HG02763 (cell line): Measurements from ENCODE around the gene RAD18.

Experiments
- ATAC-seq: cut with Tn5 transposase; IDR thresholded peaks from one replicate; pipeline ENCODE4 v1.9.1; 2021; ENCODE audit warnings: mild to moderate bottlenecking, moderate library complexity; ENCODE audit not compliant: unreplicated experiment

Gene RAD18, protein sequence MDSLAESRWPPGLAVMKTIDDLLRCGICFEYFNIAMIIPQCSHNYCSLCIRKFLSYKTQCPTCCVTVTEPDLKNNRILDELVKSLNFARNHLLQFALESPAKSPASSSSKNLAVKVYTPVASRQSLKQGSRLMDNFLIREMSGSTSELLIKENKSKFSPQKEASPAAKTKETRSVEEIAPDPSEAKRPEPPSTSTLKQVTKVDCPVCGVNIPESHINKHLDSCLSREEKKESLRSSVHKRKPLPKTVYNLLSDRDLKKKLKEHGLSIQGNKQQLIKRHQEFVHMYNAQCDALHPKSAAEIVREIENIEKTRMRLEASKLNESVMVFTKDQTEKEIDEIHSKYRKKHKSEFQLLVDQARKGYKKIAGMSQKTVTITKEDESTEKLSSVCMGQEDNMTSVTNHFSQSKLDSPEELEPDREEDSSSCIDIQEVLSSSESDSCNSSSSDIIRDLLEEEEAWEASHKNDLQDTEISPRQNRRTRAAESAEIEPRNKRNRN

DNA sequence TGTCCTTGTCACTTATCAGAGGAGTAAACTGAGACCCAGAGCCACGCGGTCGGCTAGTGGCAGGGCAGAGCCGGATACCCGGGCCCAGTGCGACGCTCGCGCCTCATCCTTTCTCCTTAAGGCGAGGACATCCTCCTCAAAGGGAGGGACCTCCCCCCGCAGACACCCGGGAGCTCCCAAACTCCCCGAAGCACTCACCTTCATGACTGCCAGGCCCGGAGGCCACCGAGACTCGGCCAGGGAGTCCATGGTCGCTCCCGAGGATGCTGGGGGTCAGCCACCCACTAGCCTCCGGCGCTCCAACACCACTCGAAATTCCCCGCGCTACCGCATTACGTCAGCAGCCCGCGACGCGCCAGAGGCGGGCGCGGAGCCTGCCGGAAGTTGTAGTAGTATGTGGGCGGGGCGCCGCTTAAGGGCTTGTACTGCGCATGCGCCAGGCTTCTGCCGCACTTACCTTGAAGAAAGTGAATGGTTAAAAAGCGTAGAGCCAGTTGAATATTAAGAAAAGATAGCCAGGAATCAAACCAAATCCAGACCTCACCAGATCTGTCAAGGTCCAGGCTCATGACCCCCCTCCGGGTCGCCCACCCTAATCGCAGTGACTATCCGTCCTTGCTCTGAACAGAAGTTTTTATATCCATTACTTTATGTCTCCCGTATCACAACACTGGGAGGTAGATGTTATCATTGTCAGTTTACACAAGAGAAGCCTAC is at the start of gene RAD18:
Gene RAD18 (minus strand): TSS at position 336 of the 717 bp plus-strand sequence. CDS start 87 bp downstream, at position 249.
- peak; percentile 94 for ATAC-seq

GRCh38 chr3:9012521-9012920 is 49.2 kb upstream of the RAD18 start:
- no peak for ATAC-seq

DNA sequence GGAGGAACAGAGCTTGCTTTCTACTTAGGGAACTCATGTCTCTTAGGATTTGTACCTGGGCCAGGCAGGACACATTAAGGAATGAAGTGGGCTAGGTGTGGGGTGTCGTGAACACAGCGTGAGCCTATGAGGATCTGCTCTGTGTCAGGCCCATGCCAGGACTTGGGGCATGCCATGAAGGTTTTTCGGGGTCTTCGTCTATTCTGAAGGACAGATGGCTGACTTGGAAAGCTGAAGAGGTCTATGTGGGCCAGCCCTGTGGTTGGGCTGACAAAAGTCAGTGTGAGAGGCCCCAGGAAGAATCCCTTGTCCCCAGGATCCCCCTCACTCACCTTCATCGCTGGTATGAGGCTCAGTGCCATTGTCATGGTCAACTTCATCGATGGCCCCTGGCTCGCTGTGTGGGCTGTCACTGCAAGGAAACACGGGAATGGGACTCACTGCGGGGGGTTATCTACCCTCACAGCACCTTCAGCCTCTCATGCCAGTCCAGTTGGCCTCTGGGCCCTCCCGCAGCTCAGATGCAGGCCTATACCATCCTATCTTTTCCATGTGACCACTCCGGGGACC is 46.8 kb upstream of the RAD18 start:
- ATAC-seq, result no peak

- no peak for ATAC-seq
Observed at GRCh38 chr3:9008550-9009255, 45.4 kb upstream of the RAD18 start.

DNA sequence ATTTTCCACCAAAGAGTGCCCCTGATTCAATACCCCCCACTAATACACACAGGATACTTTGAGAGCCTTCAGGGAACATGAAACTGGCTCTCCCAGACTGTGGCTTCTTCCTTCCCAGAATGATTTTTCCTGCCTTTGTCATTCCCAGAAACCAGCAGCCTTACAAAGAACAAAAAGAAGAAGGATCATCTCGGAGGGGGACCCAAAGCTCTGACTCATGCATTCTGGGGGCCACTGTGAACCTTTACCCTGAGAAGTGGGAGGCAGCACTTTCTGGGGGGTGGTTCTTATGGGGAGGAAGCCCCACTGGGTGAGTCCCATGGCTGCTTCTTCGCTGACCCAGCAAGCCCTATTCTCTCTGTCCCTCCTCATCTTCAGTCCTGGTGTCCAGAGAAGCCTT is 44.7 kb upstream of the RAD18 start:
- no peak for ATAC-seq

DNA sequence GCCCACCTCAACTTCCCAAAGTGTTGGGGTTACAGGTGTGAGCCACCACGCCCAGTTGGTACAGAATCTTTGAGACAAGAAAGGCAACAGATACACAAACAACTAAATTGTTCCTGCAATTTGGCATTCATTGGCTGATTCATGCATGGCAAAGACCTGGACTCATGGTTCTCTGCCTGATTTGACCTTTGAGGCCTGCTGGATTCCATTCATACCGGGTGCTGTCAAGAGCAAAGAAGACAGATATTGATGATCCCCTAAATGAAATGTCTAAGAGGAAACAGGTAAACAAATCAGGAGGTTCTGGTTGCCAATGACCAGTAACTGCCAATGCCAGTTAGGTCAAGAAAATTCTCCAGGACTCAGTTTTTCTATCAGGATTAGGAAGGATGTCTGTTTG is 43.9 kb upstream of the RAD18 start:
- no peak for ATAC-seq

DNA sequence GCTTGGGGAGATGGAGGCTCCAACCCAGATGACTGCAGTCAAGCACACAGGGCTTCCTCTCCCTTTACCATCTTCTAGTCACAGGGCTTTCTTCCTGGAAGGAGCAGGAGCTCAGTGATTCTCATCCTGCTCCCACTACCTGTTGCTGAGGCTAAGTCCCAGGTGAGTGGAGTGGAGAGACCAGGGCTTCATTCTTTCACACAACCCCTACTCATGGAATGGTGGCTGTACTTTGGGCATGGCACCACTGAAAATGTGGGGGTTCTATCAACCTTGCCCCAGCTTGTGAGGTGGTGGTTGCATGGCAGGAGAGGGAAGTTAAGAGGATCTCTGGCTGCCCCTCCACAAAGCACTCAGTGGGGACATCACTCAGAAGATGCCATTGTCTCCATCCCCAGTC is 36.8 kb upstream of the RAD18 start:
- no peak for ATAC-seq

GRCh38 chr3:8997151-8997550 is 33.9 kb upstream of the RAD18 start:
- ATAC-seq, result no peak

DNA sequence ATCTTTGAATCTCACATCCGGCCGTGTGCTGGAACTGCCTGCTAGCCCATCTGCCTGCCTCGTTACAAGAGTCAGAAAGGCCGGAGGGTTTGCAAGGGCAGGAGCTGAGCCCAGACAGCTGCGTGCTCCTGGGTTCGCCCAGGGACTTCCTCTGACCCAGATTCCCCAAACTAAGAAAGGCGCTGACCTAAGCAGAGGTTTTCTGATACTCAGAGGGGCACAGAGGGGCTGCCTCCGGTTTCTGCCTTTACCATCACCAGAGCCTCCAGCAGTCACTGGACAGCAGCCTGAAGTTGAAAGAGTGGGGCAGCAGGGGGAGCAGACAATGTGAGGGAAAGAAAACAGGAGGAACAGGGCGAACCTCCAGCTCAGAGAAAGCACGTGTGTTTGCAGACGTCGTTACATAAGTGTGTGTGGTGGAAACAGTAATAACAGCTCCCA is 33.4 kb upstream of the RAD18 start:
- ATAC-seq, result no peak

DNA sequence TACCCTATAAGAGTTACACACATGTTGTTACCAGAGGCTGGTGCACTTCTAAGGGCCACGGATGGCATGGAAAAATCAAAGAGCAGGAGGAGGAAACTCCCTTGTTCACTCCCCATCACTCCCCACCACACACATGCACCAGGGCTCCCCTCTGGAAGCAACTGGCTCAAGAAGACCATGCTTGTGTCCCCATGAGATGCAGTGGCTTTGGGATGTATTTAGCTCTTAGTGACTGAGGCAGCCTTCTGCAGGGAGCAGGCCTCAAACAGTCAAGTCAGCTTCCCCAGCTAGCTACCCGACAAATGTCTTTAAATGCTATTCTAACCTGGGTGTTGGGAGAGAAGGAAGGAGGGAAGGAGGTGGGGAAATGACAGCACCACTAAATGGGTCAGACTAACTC is 32.9 kb upstream of the RAD18 start:
- no peak for ATAC-seq

- ATAC-seq, result no peak
Observed at GRCh38 chr3:8994226-8994625, 31.0 kb upstream of the RAD18 start.

DNA sequence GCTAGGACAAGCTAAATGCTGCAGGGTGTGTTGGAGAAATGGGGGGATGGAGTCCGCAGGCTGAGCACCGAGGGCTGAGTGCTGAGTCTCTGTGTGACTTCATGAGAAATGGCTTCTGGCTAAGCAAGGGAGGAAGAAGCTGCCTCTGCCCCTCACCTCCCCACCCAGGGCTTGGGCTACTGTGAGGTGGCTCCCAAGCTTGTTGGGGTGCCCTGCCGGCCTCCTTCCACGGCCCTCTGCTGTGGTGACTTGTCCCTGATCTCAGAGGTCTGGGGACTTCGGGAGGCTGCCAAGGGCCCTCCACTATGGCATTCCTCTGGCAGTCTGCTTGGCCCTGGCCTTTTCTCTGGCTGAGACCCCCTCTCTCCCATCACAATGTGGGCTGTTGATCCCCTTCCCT is 30.1 kb upstream of the RAD18 start:
- no peak for ATAC-seq

GRCh38 chr3:8992854-8993253 is 29.6 kb upstream of the RAD18 start:
- no peak for ATAC-seq

GRCh38 chr3:8992199-8992598 is 28.9 kb upstream of the RAD18 start:
- no peak for ATAC-seq

DNA sequence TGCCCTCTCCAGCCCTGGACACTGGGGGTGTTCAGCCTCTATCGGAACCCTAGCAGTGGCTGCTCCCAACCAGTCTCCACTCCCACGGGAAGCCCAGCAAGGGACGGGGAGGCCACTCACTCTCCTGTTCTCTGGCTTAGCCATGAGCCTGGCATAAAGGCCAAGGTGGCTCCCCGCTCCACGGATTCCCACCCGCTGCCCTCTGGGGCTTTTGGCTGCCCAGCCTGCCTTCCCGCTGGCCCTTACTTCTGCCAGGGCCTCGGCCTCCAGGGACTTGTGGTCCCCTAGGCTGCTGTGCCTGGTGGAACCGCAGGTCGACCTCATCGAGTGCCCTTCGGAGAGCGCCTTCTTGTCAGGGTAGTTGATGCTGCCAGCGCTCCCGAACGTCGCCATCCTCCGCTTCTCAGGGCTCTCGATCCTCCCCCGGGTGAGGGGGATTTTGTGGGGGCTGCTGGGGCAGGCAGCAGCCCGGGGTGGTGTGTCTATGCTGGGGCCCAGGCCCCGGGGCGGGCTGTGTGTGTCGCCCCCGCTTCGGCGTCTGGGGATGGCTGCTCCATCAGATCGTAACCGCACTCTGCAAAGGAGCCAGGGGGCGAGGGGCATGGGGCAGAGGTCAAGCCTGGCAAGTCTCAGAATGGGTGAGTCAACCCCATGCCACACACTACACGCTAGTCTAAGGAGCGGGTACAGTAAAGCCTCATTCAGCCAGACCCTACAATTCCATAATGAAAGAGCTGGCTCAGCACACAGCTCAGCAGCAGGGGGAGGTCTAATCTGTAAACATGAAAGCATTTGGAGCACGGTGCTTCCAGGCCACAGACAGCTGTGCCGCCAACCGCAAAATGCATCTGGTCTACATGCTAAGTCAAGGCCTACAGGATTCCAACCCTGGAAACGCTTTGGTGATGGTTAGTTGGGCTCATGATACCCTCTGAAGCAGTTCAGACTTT is 27.3 kb upstream of the RAD18 start:
- no peak for ATAC-seq

DNA sequence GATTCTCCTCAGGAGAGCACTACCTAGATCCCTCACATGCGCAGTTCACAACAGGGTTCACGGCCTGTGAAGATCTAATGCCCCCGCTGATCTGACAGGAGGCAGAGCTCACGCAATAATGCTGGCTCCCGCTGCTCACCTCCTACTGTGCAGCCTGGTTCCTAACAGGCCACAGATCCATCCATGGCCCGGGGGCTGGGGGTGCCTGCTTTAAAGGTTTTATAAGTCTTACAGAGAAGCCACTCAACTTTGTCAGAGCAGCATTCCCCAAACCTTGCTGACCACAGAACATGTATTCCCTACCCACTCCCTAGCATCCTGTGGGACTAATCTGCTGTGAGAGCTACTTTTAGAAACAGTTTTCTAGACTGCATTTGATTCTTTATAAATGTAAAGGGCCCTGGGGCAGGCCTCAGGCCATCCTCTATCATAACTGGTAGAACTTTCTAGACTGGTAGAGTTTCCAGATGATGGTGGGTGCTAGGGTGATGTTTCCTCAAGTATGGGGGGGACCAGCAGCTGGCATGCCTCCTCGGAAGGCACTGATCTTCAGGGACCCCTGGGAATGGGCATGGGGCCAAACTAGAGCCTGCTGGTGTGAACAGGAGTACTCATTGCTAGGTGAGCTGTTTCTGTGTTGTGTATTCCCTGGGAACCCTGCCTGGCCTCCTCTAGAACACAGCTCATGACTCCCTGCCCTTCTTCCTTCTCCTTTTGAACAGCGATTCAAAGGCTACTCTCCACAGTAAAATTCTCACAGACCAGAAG is 25.7 kb upstream of the RAD18 start:
- ATAC-seq, result no peak

- no peak for ATAC-seq
Observed at GRCh38 chr3:8988384-8988655, 25.0 kb upstream of the RAD18 start.

- ATAC-seq, result no peak
Observed at GRCh38 chr3:8987645-8988383, 24.5 kb upstream of the RAD18 start.

- no peak for ATAC-seq
Observed at GRCh38 chr3:8987226-8987625, 24.0 kb upstream of the RAD18 start.
